Fibroblast of mammary gland (primary cell): Measurements from ENCODE around the gene ANXA5.

Source experiments
- DNase-seq: peaks from one replicate; pipeline ENCODE4 v3.0.0-alpha.2; 2010; ENCODE audit warnings: low read depth
- H3K4me3 ChIP-seq: 2 replicates; pipeline ENCODE4 v1.5.1; 2011; ENCODE audit warnings: low read depth, mild to moderate bottlenecking, low read length, moderate library complexity; ENCODE audit not compliant: control insufficient read depth
- CTCF ChIP-seq: conservative IDR thresholded peaks from 2 replicates; pipeline ENCODE4 v1.5.1; 2011; ENCODE audit warnings: low read depth, low read length, inconsistent platforms; ENCODE audit not compliant: control insufficient read depth, insufficient read depth

Gene ANXA5

GRCh38 chr4:121684561-121684960 lies 12.2 kb downstream of the ANXA5 start:
- no peak for TF ChIP-seq CTCF
- no peak overlapping the region for H3K4me3 ChIP-seq
- DNase-seq = no peak

- no peak overlapping the region for H3K4me3 ChIP-seq
- TF ChIP-seq CTCF = no peak
- DNase-seq = no peak
These were observed 12.8 kb downstream of the ANXA5 start for GRCh38 chr4:121684016-121684415.

GRCh38 chr4:121680571-121680970 lies 16.2 kb downstream of the ANXA5 start:
- TF ChIP-seq CTCF = no peak
- no peak for DNase-seq
- H3K4me3 ChIP-seq = no peak overlapping the region

GRCh38 chr4:121679951-121680350 lies 16.8 kb downstream of the ANXA5 start:
- TF ChIP-seq CTCF = no peak
- no peak for DNase-seq

GRCh38 chr4:121679267-121679666 lies 17.5 kb downstream of the ANXA5 start:
- no peak for TF ChIP-seq CTCF
- H3K4me3 ChIP-seq = no peak overlapping the region
- no peak for DNase-seq

More at GRCh38 chr4:121679951-121680350, 16.8 kb downstream of the ANXA5 start:
- H3K4me3 ChIP-seq = no peak overlapping the region

GRCh38 chr4:121677524-121677923 lies 19.3 kb downstream of the ANXA5 start:
- no peak for DNase-seq
- H3K4me3 ChIP-seq = no peak overlapping the region
- TF ChIP-seq CTCF = no peak
